Ishikawa (cell line): ENCODE measurements around the gene CHD2.

ENCODE experiments used
- CEBPB ChIP-seq: IDR thresholded peaks from 2 replicates; pipeline ENCODE4 v1.6.1; 2012
- CREB1 ChIP-seq: IDR thresholded peaks from 2 replicates; pipeline ENCODE4 v1.6.1; 2012; ENCODE audit warnings: low read depth
- EGR1 ChIP-seq: IDR thresholded peaks from 2 replicates; pipeline ENCODE4 v1.6.1; 2012
- EP300 ChIP-seq: IDR thresholded peaks from 2 replicates; pipeline ENCODE4 v1.6.1; 2012; ENCODE audit warnings: borderline replicate concordance
- FOXM1 ChIP-seq: IDR thresholded peaks from 2 replicates; pipeline ENCODE4 v1.6.1; 2012; ENCODE audit warnings: low read depth, borderline replicate concordance
- MAX ChIP-seq: IDR thresholded peaks from 2 replicates; pipeline ENCODE4 v1.6.1; 2012
- REST ChIP-seq: IDR thresholded peaks from 2 replicates; pipeline ENCODE4 v1.6.1; 2012; ENCODE audit warnings: low read depth, mild to moderate bottlenecking
- TAF1 ChIP-seq: IDR thresholded peaks from 2 replicates; pipeline ENCODE4 v1.6.1; 2012; ENCODE audit warnings: low read depth, mild to moderate bottlenecking
- TCF12 ChIP-seq: IDR thresholded peaks from 2 replicates; pipeline ENCODE4 v1.6.1; 2012; ENCODE audit warnings: low read depth
- TEAD4 ChIP-seq: IDR thresholded peaks from 2 replicates; pipeline ENCODE4 v1.6.1; 2012
- USF1 ChIP-seq: IDR thresholded peaks from 2 replicates; pipeline ENCODE4 v1.6.1; 2012
- YY1 ChIP-seq: IDR thresholded peaks from 2 replicates; pipeline ENCODE4 v1.6.1; 2012; ENCODE audit warnings: low read depth

- TF ChIP-seq MAX (no peak), EP300 (no peak), CREB1 (no peak), TEAD4 (no peak), USF1 (no peak), YY1 (no peak), TAF1 (no peak), EGR1 (no peak), FOXM1 (no peak), TCF12 (no peak), CEBPB (no peak), REST (no peak)
Measured at GRCh38 chr15:92992720-92993119, 92.6 kb downstream of the CHD2 start.
